GM12872 (cell line): ENCODE results near the gene MRPL43.

Experiments
- TF ChIP-seq, protein P1 (sequence below): IDR thresholded peaks from 3 replicates; pipeline ENCODE4 v1.5.1; 2011; ENCODE audit warnings: low read depth, mild to moderate bottlenecking, low read length, moderate library complexity; ENCODE audit not compliant: insufficient read depth

MRPL43 gene

DNA sequence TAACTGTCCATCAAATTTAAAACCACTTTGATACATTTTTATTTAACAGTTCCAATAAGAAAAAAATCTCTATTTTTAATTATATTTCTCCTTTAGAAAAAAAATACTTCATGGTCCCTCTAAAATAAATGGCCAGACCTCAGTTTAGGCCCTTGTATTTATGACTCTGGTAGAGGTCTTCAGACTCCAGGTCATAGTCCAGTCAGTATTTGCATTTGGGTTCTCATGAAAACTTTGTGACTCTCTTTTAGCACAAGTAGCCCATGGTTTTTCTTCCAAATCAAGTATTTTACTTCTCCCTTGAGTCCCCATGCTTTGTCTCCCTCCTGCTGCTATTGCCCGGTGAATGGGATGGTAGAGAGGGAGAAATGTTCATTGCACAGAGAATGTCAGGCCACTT is 23.5 kb downstream of the MRPL43 start:
- TF ChIP-seq, protein P1, sequence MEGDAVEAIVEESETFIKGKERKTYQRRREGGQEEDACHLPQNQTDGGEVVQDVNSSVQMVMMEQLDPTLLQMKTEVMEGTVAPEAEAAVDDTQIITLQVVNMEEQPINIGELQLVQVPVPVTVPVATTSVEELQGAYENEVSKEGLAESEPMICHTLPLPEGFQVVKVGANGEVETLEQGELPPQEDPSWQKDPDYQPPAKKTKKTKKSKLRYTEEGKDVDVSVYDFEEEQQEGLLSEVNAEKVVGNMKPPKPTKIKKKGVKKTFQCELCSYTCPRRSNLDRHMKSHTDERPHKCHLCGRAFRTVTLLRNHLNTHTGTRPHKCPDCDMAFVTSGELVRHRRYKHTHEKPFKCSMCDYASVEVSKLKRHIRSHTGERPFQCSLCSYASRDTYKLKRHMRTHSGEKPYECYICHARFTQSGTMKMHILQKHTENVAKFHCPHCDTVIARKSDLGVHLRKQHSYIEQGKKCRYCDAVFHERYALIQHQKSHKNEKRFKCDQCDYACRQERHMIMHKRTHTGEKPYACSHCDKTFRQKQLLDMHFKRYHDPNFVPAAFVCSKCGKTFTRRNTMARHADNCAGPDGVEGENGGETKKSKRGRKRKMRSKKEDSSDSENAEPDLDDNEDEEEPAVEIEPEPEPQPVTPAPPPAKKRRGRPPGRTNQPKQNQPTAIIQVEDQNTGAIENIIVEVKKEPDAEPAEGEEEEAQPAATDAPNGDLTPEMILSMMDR = no peak

DNA sequence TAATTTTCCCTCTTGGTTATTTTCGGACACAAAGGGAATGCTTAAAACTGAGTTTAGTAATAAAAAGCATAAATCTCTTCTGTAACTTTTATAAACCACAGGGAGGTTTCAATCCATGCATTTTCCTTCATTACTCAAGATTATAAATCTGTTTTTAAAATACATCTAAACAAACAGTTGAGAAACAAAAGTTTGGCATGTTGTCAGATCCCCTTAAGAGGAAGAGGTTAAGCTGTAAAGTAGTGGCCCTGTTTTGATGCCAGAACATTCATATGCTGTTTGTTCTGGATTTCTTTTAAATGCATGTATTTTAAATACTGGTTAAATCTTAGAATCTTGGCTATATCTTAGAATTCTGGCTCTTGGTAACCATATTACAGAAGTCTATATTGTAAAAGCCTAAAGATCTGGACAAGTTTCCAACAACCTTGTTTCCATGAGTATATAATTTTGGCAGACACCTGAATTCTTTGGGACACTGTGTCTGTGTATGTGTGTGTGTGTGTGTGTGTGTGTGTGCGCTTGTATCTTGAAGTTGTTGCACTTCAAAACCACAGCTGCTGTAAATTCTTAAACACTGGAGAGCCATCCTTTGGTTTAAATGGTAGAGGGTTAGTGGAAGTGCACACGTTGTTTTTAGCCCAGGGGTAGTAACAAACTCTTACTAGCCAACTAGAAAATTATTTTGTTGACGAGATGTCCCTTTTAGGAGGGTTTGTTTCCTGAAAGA is 24.8 kb downstream of the MRPL43 start:
- TF ChIP-seq, protein P1 = no peak

- TF ChIP-seq, protein P1 = no peak
Measured at GRCh38 chr10:100960251-100960650, 27.0 kb downstream of the MRPL43 start.

DNA sequence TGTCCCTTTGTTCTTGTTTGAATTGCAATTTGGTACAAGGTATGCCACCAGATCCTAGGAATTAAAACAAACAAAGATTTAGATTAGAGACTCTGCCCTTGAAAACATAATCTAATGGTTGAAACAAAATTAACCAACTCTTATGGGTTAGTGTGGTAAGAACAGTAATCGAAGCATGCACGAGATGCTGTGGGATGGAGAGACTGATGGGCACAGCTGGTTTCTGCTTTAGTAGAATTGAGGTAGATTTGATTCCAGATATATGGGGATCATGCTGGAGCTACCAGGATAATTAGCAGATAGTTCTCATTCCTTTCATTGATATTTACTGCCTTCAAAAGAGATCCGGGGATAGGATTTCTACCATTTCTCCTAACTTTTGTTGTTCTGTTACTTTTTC is 38.4 kb downstream of the MRPL43 start:
- TF ChIP-seq, protein P1 = no peak

GRCh38 chr10:100945754-100946153 is 41.5 kb downstream of the MRPL43 start:
- TF ChIP-seq, protein P1 = no peak

DNA sequence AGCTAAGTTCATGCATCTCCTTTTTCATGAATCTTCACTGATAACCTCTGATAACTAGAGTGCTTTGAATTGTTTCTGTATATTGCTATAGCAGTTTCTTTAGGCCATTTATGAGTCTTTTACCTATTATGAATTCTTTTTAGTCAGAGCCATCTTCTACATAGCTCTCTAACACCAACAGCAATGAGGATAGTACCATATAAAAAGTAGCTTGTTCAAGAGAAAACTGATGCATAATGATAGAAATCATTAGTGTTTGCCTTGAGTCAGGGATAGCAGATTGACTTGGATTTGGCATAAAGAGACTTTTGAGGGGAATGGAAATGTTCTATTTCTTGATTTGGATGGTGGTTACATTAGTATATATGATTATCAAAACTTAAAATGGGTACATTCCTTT is 43.8 kb downstream of the MRPL43 start:
- TF ChIP-seq, protein P1 = no peak

GRCh38 chr10:100942229-100942628 is 45.1 kb downstream of the MRPL43 start:
- TF ChIP-seq, protein P1 = no peak
